Loucy (cell line): Measurements from ENCODE around the gene ARHGEF12.

Experiments used
- H2AFZ ChIP-seq: fragments of 200-600 bp; sonication (generic); 2 replicates; pipeline ENCODE4 v1.6.0; 2016; ENCODE audit warnings: antibody characterized with exemption, mild to moderate bottlenecking, low read length, moderate library complexity
- H3F3A ChIP-seq: fragments of 200-600 bp; 2 replicates; pipeline ENCODE4 v1.6.0; 2016; ENCODE audit warnings: antibody characterized with exemption, low read depth, mild to moderate bottlenecking
- H3K27me3 ChIP-seq: fragments of 200-600 bp; sonication (generic); 2 replicates; pipeline ENCODE4 v1.6.1; 2014; ENCODE audit warnings: low read length, mild to moderate bottlenecking; ENCODE audit not compliant: insufficient read depth, poor library complexity, severe bottlenecking
- H3K36me3 ChIP-seq: fragments of 200-600 bp; sonication (generic); 2 replicates; pipeline ENCODE4 v1.6.1; 2016; ENCODE audit warnings: low read length; ENCODE audit not compliant: insufficient read depth
- H3K4me1 ChIP-seq: fragments of 200-600 bp; sonication (generic); 2 replicates; pipeline ENCODE4 v1.5.1; 2014; ENCODE audit warnings: low read length, mild to moderate bottlenecking; ENCODE audit not compliant: insufficient read depth, poor library complexity, severe bottlenecking
- H3K4me2 ChIP-seq: fragments of 200-600 bp; sonication (generic); 2 replicates; pipeline ENCODE4 v1.6.0; 2014; ENCODE audit warnings: antibody characterized with exemption, low read length, low read depth, mild to moderate bottlenecking; ENCODE audit not compliant: poor library complexity, severe bottlenecking
- H3K4me3 ChIP-seq: fragments of 200-600 bp; sonication (generic); 2 replicates; pipeline ENCODE4 v1.5.1; 2014; ENCODE audit warnings: low read length, mild to moderate bottlenecking, mixed read lengths; ENCODE audit not compliant: poor library complexity, severe bottlenecking
- H3K79me2 ChIP-seq: fragments of 200-600 bp; sonication (generic); 2 replicates; pipeline ENCODE4 v1.6.1; 2014; ENCODE audit warnings: low read length; ENCODE audit not compliant: insufficient read depth
- H3K9ac ChIP-seq: fragments of 200-600 bp; sonication (generic); 2 replicates; pipeline ENCODE4 v1.6.0; 2014; ENCODE audit warnings: mild to moderate bottlenecking, low read depth, low read length, moderate library complexity; ENCODE audit not compliant: poor library complexity, severe bottlenecking
- H3K9me2 ChIP-seq: fragments of 200-600 bp; sonication (generic); replicated peaks from 2 replicates; pipeline ENCODE4 v1.6.1; 2016; ENCODE audit warnings: low read depth, low read length, mixed read lengths
- H3K9me3 ChIP-seq: fragments of 200-600 bp; sonication (generic); 2 replicates; pipeline ENCODE4 v1.6.1; 2014; ENCODE audit warnings: mild to moderate bottlenecking, antibody characterized with exemption, low read length, low read depth; ENCODE audit not compliant: insufficient read depth
- H4K20me1 ChIP-seq: fragments of 200-600 bp; sonication (generic); 2 replicates; pipeline ENCODE4 v1.6.0; 2014; ENCODE audit warnings: antibody characterized with exemption, low read length, mild to moderate bottlenecking; ENCODE audit not compliant: insufficient read depth, poor library complexity, severe bottlenecking
- CTCF ChIP-seq: fragments of 200-600 bp; sonication (generic); conservative IDR thresholded peaks from 2 replicates; pipeline ENCODE4 v1.5.1; 2014; ENCODE audit warnings: mild to moderate bottlenecking, antibody characterized with exemption, low read length
- EZH2phosphoT487 ChIP-seq: fragments of 200-600 bp; IDR thresholded peaks from 2 replicates; pipeline ENCODE4 v1.6.1; 2018; ENCODE audit warnings: antibody characterized with exemption, mild to moderate bottlenecking, moderate library complexity, borderline replicate concordance

ARHGEF12 gene

GRCh38 chr11:120529214-120529613 lies 193.0 kb downstream of the ARHGEF12 start:
- H3K9ac ChIP-seq, result no peak overlapping the region
- no peaks in the 10 kb centered on the region for H3K27me3 ChIP-seq
- H2AFZ ChIP-seq, result no peak overlapping the region
- no peaks in the 10 kb centered on the region for H3K4me1 ChIP-seq
- no peaks in the 10 kb centered on the region for H3K9me3 ChIP-seq
- H3K79me2 ChIP-seq, result no peaks in the 10 kb centered on the region
- H3K36me3 ChIP-seq, result no peaks in the 10 kb centered on the region
- no peak overlapping the region for H3K4me3 ChIP-seq
- H3F3A ChIP-seq, result no peaks in the 10 kb centered on the region
- no peak for TF ChIP-seq CTCF
- no peak for TF ChIP-seq EZH2phosphoT487
- no peaks in the 10 kb centered on the region for H3K9me2 ChIP-seq
- no peak overlapping the region for H3K4me2 ChIP-seq
- no peaks in the 10 kb centered on the region for H4K20me1 ChIP-seq

GRCh38 chr11:120529911-120530310 lies 193.7 kb downstream of the ARHGEF12 start:
- no peaks in the 10 kb centered on the region for H3K36me3 ChIP-seq
- no peak overlapping the region for H2AFZ ChIP-seq
- TF ChIP-seq CTCF (no peak), EZH2phosphoT487 (no peak)
- H3K4me1 ChIP-seq, result no peaks in the 10 kb centered on the region
- H3F3A ChIP-seq, result no peaks in the 10 kb centered on the region
- H3K9me3 ChIP-seq, result no peaks in the 10 kb centered on the region
- no peak overlapping the region for H3K9ac ChIP-seq
- H3K4me2 ChIP-seq, result no peak overlapping the region
- no peak overlapping the region for H3K4me3 ChIP-seq
- no peaks in the 10 kb centered on the region for H3K9me2 ChIP-seq
- H3K79me2 ChIP-seq, result no peaks in the 10 kb centered on the region
- no peaks in the 10 kb centered on the region for H4K20me1 ChIP-seq
- no peaks in the 10 kb centered on the region for H3K27me3 ChIP-seq

DNA sequence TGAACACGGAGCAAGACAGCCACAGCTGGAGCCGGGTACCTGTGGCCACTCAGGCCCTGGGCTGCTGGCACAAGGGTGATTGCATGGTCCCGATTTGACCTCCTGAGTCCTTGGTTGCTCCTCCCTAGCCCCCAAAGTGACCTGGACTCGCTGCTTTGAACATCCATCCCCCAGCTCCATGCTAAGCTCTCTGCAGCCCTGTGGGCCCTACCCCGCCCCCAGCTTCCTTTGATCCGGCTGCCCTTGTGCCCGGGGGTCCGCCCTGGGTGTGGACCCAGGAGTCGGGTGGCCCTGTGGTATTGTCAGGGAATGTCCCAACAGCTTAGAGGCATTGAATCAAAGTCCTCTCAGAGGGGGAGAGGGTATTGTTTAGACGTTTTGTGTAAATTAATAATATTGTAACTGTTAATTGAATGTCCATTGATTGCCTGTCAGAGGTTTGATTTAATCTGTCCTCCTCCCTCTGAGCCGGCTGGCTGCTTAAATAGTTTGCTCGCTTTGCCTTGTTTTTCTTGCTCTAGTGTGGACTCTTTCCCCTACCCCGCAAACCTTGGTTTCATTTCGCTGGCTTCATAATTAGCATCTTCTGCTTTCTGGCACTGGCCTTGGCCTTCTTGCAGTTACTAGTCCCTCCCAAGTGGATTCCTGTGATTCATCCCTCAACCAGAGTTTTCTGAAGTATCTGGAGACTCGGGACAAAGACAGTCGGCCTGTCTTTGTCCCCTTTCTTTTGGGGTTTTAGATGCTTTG lies 196.0 kb downstream of the ARHGEF12 start:
- Histone ChIP-seq H3K9me3 (no peaks in the 10 kb centered on the region), H3K9ac (no peak overlapping the region), H3K4me1 (no peaks in the 10 kb centered on the region), H3K4me3 (no peak overlapping the region), H3K36me3 (no peaks in the 10 kb centered on the region), H2AFZ (no peak overlapping the region), H3K9me2 (no peaks in the 10 kb centered on the region), H4K20me1 (no peaks in the 10 kb centered on the region), H3K79me2 (no peaks in the 10 kb centered on the region), H3K27me3 (no peaks in the 10 kb centered on the region), H3F3A (no peaks in the 10 kb centered on the region), H3K4me2 (no peak overlapping the region)
- TF ChIP-seq CTCF (no peak), EZH2phosphoT487 (no peak)
